ENCODE data around the gene GLI1.
"Not testable (repeated sequence)": the region's sequence is repeated elsewhere in the genome, so short reads cannot be mapped to it uniquely, and the experiment has no call there.

GLI1 gene

DNA sequence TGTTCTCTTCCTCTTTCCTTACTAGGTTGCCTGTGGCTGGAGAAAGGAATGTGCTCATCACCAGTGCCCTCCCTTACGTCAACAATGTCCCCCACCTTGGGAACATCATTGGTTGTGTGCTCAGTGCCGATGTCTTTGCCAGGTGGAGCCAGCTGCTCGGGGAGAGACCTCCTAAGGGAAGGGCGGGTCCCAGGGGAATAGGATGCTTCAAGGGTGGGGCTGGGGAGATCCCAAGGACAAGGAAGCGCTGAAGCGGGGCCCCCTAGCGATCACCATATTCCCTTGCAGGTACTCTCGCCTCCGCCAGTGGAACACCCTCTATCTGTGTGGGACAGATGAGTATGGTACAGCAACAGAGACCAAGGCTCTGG lies 38.5 kb downstream of the GLI1 start:
- no peak for DNase-seq (ENCODE audit: low spot score)

- no peak for DNase-seq (ENCODE audit: low spot score)
Measured at GRCh38 chr12:57498571-57498970, 39.0 kb downstream of the GLI1 start.

DNA sequence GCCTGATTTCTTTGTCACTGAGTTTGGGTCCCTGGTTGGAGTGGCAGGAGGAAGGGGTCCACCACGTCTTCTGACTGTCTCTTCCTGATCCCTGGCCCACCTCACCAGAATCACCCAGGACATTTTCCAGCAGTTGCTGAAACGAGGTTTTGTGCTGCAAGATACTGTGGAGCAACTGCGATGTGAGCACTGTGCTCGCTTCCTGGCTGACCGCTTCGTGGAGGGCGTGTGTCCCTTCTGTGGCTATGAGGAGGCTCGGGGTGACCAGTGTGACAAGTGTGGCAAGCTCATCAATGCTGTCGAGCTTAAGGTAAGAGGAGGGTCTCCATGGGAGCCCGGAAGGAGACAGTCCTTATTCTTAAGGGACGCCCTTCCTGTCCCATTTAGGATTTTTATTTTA lies 40.6 kb downstream of the GLI1 start:
- DNase-seq (ENCODE audit: low spot score) = no peak

DNA sequence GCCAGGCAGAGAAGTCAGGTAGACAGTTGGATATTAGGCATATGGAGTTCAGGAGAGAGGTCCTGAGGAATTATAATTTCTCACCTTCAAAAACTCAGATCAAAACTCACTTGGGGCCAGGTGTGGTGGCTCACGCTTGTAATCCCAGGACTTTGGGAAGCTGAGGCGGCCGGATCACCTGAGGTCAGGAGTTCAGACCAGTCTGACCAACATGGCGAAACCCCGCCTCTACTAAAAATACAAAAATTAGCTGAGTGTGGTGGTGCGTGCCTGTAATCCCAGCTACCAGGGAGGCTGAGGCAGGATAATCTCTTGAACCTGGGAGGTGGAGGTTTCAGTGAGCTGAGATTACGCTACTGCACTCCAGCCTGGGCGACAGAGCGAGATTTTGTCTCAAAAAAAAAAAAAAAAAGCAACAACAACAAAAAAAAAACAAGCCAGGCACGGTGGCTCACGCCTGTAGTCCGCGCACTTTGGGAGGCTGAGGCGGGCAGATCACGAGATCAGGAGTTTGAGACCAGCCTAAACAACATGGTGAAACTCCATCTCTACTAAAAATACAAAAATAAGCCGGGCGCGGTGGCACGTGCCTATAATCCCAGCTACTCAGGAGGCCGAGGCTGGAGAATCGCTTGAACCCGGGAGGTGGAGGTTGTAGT lies 42.9 kb downstream of the GLI1 start:
- DNase-seq (ENCODE audit: low spot score) = not testable (repeated sequence)

- not testable (repeated sequence) for DNase-seq (ENCODE audit: low spot score)
Measured at GRCh38 chr12:57506541-57506940, 47.0 kb downstream of the GLI1 start.

DNA sequence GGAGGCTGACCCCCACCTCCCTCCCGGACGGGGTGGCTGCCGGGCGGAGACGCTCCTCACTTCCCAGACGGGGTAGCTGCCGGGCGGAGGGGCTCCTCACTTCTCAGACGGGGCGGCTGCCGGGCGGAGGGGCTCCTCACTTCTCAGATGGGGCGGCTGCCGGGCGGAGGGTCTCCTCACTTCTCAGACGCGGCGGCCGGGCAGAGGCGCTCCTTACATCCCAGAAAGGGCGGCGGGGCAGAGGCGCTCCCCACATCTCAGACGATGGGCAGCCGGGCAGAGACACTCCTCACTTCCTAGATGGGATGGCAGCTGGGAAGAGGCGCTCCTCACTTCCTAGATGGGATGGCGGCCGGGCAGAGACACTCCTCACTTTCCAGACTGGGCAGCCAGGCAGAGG lies 48.2 kb downstream of the GLI1 start:
- DNase-seq (ENCODE audit: low spot score) = not testable (repeated sequence)

- no peak for DNase-seq (ENCODE audit: low spot score)
Measured at GRCh38 chr12:57511161-57511560, 51.6 kb downstream of the GLI1 start.

DNA sequence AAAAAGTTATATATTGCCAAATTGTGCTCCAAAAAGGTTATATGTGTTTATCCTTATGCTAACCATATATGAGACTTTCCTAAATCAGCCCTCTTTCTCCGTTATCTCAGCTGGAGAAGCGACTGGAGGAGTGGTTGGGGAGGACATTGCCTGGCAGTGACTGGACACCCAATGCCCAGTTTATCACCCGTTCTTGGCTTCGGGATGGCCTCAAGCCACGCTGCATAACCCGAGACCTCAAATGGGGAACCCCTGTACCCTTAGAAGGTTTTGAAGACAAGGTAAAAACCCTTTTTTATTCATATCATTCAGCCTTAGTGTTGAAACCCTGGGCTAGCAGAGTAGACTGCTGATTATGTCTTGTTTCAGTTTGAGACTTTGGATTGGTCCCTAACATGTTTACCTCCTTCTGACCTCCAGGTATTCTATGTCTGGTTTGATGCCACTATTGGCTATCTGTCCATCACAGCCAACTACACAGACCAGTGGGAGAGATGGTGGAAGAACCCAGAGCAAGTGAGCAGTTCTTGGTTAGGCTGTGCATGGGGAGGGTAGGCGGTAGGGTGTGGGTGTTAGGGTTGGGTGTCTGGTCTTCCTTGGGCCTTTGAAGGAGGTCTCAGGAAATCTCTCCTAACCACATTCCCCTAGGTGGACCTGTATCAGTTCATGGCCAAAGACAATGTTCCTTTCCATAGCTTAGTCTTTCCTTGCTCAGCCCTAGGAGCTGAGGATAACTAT lies 52.2 kb downstream of the GLI1 start:
- DNase-seq (ENCODE audit: low spot score) = no peak

DNA sequence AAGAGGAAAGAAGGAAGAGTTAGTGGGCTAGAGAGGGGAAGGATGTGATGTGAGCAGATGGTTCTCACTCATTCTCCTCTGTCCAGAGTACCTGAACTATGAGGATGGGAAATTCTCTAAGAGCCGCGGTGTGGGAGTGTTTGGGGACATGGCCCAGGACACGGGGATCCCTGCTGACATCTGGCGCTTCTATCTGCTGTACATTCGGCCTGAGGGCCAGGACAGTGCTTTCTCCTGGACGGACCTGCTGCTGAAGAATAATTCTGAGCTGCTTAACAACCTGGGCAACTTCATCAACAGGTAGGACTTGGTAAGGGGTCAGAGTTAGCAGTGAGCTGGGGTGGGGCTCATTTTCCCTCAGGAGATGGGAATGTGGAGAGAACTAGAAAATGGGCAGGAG lies 53.1 kb downstream of the GLI1 start:
- DNase-seq (ENCODE audit: low spot score) = no peak

DNA sequence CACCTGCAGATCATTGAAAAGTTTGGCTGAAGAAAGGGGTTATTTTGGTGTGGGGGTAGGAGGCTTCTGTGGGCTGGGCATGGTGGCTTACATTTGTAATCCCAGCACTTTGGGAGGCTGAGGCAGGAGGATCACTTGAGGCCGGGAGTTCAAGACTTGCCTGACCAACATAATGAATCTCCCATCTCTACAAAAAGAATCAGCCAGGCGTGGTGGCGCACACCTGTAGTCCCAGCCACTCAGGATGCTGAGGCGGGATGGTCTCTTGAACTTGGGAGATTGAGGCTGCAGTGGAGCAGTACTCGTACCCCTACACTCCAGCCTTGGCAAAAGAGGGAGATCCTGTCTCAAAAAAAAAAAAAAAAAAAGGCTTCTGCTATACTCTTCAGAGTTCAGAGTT lies 53.7 kb downstream of the GLI1 start:
- no peak for DNase-seq (ENCODE audit: low spot score)

DNA sequence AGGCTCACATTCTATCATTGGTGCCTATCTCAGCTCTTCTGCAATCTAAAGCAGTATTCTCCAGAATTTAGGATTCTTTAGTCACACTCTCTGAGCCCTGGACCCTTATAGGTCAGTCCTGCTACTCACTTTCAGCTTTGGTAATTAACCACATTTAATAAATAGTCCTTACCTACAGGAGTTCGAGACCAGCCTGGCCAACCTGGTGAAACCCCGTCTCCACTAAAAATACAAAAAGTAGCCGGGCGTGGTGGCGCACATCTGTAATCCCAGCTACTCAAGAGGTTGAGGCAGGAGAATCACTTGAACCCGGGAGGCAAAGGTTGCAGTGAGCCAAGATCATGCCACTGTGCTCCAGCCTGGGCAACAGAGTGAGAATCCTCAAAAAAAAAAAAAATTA lies 54.1 kb downstream of the GLI1 start:
- DNase-seq (ENCODE audit: low spot score) = not testable (repeated sequence)

- not testable (repeated sequence) for DNase-seq (ENCODE audit: low spot score)
Measured at GRCh38 chr12:57514246-57514645, 54.7 kb downstream of the GLI1 start.

GRCh38 chr12:57514720-57515407 lies 55.3 kb downstream of the GLI1 start:
- DNase-seq (ENCODE audit: low spot score) = no peak

GRCh38 chr12:57515408-57515933 lies 55.9 kb downstream of the GLI1 start:
- DNase-seq (ENCODE audit: low spot score) = no peak

- DNase-seq (ENCODE audit: low spot score) = no peak
Measured at GRCh38 chr12:57515934-57516541, 56.5 kb downstream of the GLI1 start.

DNA sequence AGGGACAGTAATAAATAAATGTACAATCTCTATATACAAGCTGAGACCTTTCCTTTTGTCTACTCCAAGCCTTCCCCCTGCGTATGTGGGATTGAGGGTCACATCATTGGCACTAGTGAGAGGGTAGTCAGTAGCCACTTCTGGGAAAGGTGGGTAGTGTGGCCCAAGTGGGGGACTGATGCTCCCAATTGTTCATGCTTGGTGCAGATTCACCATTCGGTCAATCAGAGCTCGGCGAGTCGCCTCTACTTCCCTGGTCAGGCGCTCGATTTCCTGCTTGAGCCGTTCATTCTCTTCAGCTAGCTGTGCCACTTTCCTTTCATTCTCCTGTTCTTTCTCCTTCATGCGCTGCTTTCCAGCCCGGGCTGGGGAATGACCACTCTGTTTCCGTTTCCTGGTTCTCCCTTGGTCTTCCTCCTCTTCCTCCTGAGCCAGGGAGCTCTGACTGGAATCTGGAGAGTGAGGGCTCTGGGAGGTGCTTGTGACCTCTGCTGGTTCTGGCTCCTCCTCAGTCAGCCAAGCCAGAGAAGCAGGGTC lies 57.1 kb downstream of the GLI1 start:
- DNase-seq (ENCODE audit: low spot score) = no peak

- DNase-seq (ENCODE audit: low spot score) = no peak
Measured at GRCh38 chr12:57517187-57517586, 57.6 kb downstream of the GLI1 start.

DNA sequence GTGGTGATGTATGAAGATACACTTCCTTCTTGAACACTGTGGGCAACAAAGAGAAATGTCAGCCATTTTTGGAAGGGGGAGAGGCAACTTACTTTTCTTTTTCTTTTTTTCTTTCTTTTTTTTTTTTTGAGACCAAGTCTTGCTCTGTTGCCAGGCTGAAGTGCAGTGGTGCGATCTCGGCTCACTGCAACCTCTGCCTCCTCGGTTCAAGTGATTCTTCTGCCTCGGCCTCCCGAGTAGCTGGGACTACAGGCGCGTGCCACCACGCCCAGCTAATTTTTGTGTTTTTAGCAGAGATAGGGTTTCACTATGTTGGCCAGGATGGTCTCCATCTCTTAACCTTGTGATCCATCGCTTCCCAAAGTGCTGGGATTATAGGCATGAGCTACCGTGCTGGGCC lies 58.1 kb downstream of the GLI1 start:
- DNase-seq (ENCODE audit: low spot score) = not testable (repeated sequence)

DNA sequence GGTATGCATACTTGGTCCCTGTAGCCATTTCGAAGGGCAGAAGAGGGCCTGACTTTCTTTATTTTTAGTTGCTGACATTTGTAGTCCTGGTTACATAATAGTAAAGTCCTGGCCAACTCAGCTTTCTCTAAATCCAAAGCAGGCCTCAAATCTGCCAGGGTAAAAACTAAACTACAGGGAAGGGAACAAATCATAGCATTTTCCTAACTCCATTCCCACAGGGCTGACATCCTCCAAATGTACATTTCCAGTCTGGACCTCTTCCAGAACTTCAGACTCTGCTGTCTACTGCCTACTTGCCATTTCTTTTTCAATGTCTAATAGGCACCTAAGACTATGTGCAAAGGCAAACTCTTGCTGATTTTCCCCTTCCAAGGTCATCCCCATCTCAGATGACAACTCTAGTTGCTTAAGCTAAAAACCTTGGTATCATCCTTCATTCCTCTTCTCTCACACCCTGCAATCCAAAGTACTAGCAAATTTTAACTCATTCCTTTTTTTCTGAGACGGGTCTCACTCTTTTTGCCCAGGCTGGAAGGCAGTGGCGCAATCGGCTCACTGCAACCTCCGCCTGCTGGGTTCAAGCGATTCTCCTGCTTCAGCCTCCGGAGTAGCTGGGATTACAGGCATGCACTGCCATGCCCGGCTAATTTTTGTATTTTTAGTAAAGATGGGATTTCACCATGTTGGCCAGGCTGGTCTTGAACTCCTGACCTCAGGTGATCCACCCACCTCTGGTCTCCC lies 58.8 kb downstream of the GLI1 start:
- DNase-seq (ENCODE audit: low spot score) = no peak

DNA sequence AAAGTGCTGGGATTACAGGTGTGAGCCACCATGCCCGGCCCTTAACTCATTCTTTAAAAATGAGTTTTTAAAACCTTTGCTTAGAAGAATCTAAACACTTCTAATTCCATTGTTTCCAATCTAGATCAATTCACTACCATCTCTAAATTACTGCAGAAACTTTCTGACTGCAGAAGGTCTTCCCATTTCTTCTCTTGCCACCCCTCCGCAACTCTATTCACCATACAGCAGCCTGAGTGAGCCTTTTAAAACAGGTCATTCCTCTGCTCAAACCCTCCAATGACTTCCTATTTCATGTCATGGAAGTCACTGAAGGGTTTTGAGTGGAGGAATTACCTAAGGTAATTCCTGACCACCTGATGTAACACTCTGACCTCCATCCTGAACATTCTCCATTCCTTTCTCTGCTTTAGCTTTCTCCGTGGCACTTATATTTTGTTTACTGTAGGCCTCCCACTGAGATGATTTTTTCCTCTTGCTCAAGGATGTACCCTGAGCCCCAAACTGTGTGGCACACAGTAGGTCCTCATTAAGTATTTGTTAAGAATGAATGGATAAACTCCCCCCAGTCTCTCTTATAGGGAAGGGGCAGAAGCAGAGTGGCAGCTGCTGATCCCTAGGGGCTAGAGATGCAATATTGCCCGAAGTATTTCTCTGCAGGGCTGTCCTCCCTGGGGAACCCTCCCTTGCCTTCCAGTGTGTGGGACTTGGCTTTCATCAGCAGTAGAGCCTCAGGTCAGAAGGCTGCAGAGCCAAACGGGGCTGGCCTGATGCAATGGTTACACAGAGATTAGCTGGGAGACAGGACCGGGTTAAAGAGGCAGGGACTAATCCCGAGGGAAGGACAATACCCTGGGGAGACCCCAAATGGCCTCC lies 59.6 kb downstream of the GLI1 start:
- DNase-seq (ENCODE audit: low spot score) = no peak

- DNase-seq (ENCODE audit: low spot score) = no peak
Measured at GRCh38 chr12:57519796-57520052, 60.1 kb downstream of the GLI1 start.

All from SW480 (cell line).